Measurements from ENCODE around the gene TSPAN19.
"Not testable (repeated sequence)": the region's sequence is repeated elsewhere in the genome, so short reads cannot be mapped to it uniquely, and the experiment has no call there.

The TSPAN19 gene

DNA sequence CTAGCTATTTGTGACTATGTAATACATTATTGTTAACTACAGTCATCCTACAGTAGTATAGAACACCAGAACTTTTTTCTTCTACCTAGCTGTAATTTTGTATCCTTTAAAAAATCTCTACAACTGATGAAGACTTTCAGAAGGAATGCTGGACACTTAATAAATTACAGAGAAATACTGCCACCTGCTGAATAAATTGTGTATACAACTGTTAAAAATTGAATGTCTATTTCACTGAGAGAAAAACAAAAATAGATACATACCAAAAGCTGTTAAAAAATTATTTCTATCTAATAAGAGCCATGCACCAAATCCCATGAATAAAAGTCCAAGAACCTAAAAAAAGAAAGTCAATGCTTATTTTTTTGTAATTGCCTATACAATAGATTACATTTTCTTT, 6.6 kb downstream of the TSPAN19 start:
- no peaks in the 10 kb centered on the region for H3K27me3 ChIP-seq (ENCODE audit: control insufficient read depth, insufficient read depth, low read length)
- H3K4me3 ChIP-seq (ENCODE audit: low read depth, low read length): no peak overlapping the region
- no peaks in the 10 kb centered on the region for H3K4me1 ChIP-seq (ENCODE audit: control insufficient read depth, insufficient read depth, low read length)
- no peak overlapping the region for H3K9ac ChIP-seq (ENCODE audit: low read depth, low read length)
- H3K9me3 ChIP-seq (ENCODE audit: control insufficient read depth, insufficient read depth, low read length): no peaks in the 10 kb centered on the region
- H3K36me3 ChIP-seq (ENCODE audit: control insufficient read depth, insufficient read depth, low read length): no peaks in the 10 kb centered on the region

- no peaks in the 10 kb centered on the region for H3K36me3 ChIP-seq (ENCODE audit: control insufficient read depth, insufficient read depth, low read length)
- H3K4me1 ChIP-seq (ENCODE audit: control insufficient read depth, insufficient read depth, low read length): no peaks in the 10 kb centered on the region
Measured at GRCh38 chr12:85018098-85018497, 18.0 kb downstream of the TSPAN19 start.

DNA sequence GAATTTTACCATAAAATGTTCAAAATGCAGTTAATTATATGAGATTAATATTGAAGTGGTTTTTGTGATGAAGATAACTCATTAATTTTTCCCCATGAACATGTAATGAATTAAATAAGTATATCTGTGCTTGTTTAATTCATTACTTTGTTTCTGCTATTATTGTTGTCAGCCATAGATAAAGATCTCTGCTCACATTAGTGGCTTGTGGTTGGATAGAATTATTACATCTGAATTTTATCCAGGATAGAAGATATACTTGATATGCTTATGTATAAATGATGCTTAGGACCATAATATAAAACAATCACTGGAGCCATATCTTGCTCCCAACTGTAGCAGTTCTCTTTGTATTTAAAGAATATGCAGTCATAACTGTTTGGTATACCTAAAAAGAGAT, 18.5 kb downstream of the TSPAN19 start:
- Histone ChIP-seq H3K36me3 (ENCODE audit: control insufficient read depth, insufficient read depth, low read length) (no peaks in the 10 kb centered on the region), H3K9ac (ENCODE audit: low read depth, low read length) (no peak overlapping the region), H3K4me1 (ENCODE audit: control insufficient read depth, insufficient read depth, low read length) (no peaks in the 10 kb centered on the region), H3K4me3 (ENCODE audit: low read depth, low read length) (no peak overlapping the region), H3K27me3 (ENCODE audit: control insufficient read depth, insufficient read depth, low read length) (no peaks in the 10 kb centered on the region), H3K9me3 (ENCODE audit: control insufficient read depth, insufficient read depth, low read length) (no peaks in the 10 kb centered on the region)

More at GRCh38 chr12:85018098-85018497, 18.0 kb downstream of the TSPAN19 start:
- no peaks in the 10 kb centered on the region for H3K27me3 ChIP-seq (ENCODE audit: control insufficient read depth, insufficient read depth, low read length)
- H3K9ac ChIP-seq (ENCODE audit: low read depth, low read length): no peak overlapping the region
- H3K9me3 ChIP-seq (ENCODE audit: control insufficient read depth, insufficient read depth, low read length): no peaks in the 10 kb centered on the region
- no peak overlapping the region for H3K4me3 ChIP-seq (ENCODE audit: low read depth, low read length)

DNA sequence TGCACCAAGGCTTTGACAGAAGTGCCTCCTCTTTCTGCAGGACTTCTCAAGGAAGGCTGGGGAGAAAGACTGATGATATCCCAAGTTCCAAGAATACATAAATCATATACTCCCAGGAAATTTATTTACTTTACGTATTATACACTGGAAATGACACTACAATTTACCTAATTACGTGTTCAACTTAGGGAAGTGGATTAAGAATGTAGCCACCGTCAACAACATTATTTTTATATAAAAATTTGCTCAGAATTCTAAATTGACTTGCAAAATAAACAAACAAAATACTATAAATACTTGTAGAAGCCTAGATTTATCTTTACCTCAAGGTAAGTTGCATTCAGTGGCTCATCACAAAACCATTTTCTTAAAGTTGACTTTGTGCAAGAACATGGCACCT, 18.9 kb downstream of the TSPAN19 start:
- Histone ChIP-seq H3K9me3 (ENCODE audit: control insufficient read depth, insufficient read depth, low read length) (no peaks in the 10 kb centered on the region), H3K4me1 (ENCODE audit: control insufficient read depth, insufficient read depth, low read length) (no peaks in the 10 kb centered on the region), H3K27me3 (ENCODE audit: control insufficient read depth, insufficient read depth, low read length) (no peaks in the 10 kb centered on the region), H3K4me3 (ENCODE audit: low read depth, low read length) (no peak overlapping the region), H3K36me3 (ENCODE audit: control insufficient read depth, insufficient read depth, low read length) (no peaks in the 10 kb centered on the region), H3K9ac (ENCODE audit: low read depth, low read length) (no peak overlapping the region)

- no peaks in the 10 kb centered on the region for H3K36me3 ChIP-seq (ENCODE audit: control insufficient read depth, insufficient read depth, low read length)
- no peaks in the 10 kb centered on the region for H3K9me3 ChIP-seq (ENCODE audit: control insufficient read depth, insufficient read depth, low read length)
- no peaks in the 10 kb centered on the region for H3K4me1 ChIP-seq (ENCODE audit: control insufficient read depth, insufficient read depth, low read length)
- no peak overlapping the region for H3K9ac ChIP-seq (ENCODE audit: low read depth, low read length)
- no peak overlapping the region for H3K4me3 ChIP-seq (ENCODE audit: low read depth, low read length)
- no peaks in the 10 kb centered on the region for H3K27me3 ChIP-seq (ENCODE audit: control insufficient read depth, insufficient read depth, low read length)
Measured at GRCh38 chr12:85016413-85016812, 19.7 kb downstream of the TSPAN19 start.

GRCh38 chr12:85007836-85008235, 28.2 kb downstream of the TSPAN19 start:
- H3K4me3 ChIP-seq (ENCODE audit: low read depth, low read length): no peak overlapping the region
- H3K9me3 ChIP-seq (ENCODE audit: control insufficient read depth, insufficient read depth, low read length): no peaks in the 10 kb centered on the region
- H3K27me3 ChIP-seq (ENCODE audit: control insufficient read depth, insufficient read depth, low read length): no peaks in the 10 kb centered on the region
- H3K4me1 ChIP-seq (ENCODE audit: control insufficient read depth, insufficient read depth, low read length): no peaks in the 10 kb centered on the region
- no peak overlapping the region for H3K9ac ChIP-seq (ENCODE audit: low read depth, low read length)
- H3K36me3 ChIP-seq (ENCODE audit: control insufficient read depth, insufficient read depth, low read length): no peaks in the 10 kb centered on the region

DNA sequence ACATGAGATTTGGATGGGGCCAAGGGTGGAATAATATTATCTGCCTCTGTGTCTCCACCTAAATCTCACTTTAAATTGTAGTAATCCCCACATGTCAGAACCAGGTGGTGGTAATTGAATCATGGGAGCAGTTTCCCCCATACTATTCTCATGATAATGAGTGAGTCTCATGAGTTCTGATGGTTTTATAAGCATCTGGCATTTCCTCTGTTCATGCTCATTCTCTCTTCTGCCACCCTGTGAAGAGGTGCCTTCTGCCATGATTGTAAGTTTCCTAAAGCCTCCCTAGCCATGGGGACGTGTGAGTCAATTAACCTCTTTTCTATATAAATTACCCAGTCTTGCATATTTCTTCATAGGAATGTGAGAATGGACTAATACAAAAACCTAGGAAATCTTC, 29.9 kb downstream of the TSPAN19 start:
- Histone ChIP-seq H3K36me3 (ENCODE audit: control insufficient read depth, insufficient read depth, low read length) (no peaks in the 10 kb centered on the region), H3K9ac (ENCODE audit: low read depth, low read length) (no peak overlapping the region), H3K4me1 (ENCODE audit: control insufficient read depth, insufficient read depth, low read length) (no peaks in the 10 kb centered on the region), H3K9me3 (ENCODE audit: control insufficient read depth, insufficient read depth, low read length) (no peaks in the 10 kb centered on the region), H3K4me3 (ENCODE audit: low read depth, low read length) (no peak overlapping the region), H3K27me3 (ENCODE audit: control insufficient read depth, insufficient read depth, low read length) (no peaks in the 10 kb centered on the region)

DNA sequence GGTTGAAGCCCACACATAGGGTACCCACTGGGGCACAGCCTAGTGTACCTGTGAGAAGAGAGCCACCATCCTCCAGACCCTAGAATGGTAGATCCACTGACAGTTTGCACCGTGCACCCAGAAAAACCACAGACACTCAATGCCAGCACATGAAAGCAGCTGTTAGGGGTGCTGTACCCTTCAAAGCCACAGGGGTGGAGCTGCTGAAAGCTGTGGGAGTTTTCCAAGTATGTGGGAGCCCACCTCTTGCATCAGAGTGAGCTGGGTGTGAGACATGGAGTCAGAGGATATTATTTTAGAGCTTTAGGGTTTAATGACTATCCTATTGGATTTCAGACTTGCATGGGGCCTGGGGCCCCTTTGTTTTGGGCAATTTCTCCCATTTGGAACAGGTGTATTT, 30.5 kb downstream of the TSPAN19 start:
- H3K9me3 ChIP-seq (ENCODE audit: control insufficient read depth, insufficient read depth, low read length): no peaks in the 10 kb centered on the region
- H3K27me3 ChIP-seq (ENCODE audit: control insufficient read depth, insufficient read depth, low read length): no peaks in the 10 kb centered on the region
- no peak overlapping the region for H3K4me3 ChIP-seq (ENCODE audit: low read depth, low read length)
- H3K4me1 ChIP-seq (ENCODE audit: control insufficient read depth, insufficient read depth, low read length): no peaks in the 10 kb centered on the region
- no peak overlapping the region for H3K9ac ChIP-seq (ENCODE audit: low read depth, low read length)
- H3K36me3 ChIP-seq (ENCODE audit: control insufficient read depth, insufficient read depth, low read length): no peaks in the 10 kb centered on the region

GRCh38 chr12:85005047-85005446, 31.0 kb downstream of the TSPAN19 start:
- not testable (repeated sequence) for H3K27me3 ChIP-seq (ENCODE audit: control insufficient read depth, insufficient read depth, low read length); H3K36me3 ChIP-seq (ENCODE audit: control insufficient read depth, insufficient read depth, low read length); H3K4me1 ChIP-seq (ENCODE audit: control insufficient read depth, insufficient read depth, low read length); H3K9ac ChIP-seq (ENCODE audit: low read depth, low read length); H3K4me3 ChIP-seq (ENCODE audit: low read depth, low read length); H3K9me3 ChIP-seq (ENCODE audit: control insufficient read depth, insufficient read depth, low read length)

DNA sequence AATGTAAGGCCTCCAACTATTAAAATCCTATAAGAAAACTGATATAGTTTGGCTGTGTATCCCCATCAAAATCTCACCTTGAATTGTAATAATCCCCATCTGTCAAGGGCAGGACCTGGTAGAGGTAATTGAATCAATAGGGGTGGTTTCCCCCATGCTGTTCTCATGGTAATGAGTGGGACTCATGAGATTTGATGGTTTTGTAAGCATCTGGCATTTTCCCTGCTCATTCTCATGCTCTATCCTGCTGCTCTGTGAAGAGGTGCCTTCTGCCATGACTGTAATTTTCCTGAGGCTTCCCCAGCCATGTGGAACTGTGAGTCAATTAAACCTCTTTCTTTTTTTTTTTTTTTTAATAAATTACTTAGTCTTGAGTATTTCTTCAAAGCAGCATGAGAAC, 31.9 kb downstream of the TSPAN19 start:
- Histone ChIP-seq H3K4me1 (ENCODE audit: control insufficient read depth, insufficient read depth, low read length) (no peaks in the 10 kb centered on the region), H3K9ac (ENCODE audit: low read depth, low read length) (no peak overlapping the region), H3K4me3 (ENCODE audit: low read depth, low read length) (no peak overlapping the region), H3K27me3 (ENCODE audit: control insufficient read depth, insufficient read depth, low read length) (no peaks in the 10 kb centered on the region), H3K9me3 (ENCODE audit: control insufficient read depth, insufficient read depth, low read length) (no peaks in the 10 kb centered on the region), H3K36me3 (ENCODE audit: control insufficient read depth, insufficient read depth, low read length) (no peaks in the 10 kb centered on the region)

DNA sequence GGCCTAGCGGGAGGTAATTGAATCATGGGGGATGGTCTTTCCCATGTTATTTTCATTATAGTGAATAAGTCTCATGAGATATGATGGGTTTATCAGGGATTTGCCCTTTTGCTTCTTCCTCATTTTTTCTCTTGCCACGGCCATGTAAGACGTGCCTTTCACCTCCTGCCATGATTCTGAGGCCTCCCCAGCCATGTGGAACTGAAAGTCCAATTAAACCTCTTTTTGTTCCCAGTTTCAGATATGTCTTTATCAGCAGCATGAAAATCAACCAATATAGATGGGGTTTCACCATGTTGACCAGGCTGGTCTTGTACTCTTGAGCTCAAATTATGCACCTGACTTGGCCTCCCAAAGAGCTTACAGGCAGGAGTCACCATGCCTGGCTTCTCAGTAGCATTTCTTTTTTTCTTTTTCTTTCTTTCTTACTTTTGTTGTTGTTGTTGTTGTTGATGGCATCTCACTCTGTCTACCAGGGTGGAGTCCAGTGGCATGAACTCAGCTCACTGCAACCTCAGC, 33.2 kb downstream of the TSPAN19 start:
- Histone ChIP-seq H3K27me3 (ENCODE audit: control insufficient read depth, insufficient read depth, low read length) (no peaks in the 10 kb centered on the region), H3K4me1 (ENCODE audit: control insufficient read depth, insufficient read depth, low read length) (no peaks in the 10 kb centered on the region), H3K36me3 (ENCODE audit: control insufficient read depth, insufficient read depth, low read length) (no peaks in the 10 kb centered on the region), H3K9me3 (ENCODE audit: control insufficient read depth, insufficient read depth, low read length) (no peaks in the 10 kb centered on the region), H3K9ac (ENCODE audit: low read depth, low read length) (no peak overlapping the region), H3K4me3 (ENCODE audit: low read depth, low read length) (no peak overlapping the region)

DNA sequence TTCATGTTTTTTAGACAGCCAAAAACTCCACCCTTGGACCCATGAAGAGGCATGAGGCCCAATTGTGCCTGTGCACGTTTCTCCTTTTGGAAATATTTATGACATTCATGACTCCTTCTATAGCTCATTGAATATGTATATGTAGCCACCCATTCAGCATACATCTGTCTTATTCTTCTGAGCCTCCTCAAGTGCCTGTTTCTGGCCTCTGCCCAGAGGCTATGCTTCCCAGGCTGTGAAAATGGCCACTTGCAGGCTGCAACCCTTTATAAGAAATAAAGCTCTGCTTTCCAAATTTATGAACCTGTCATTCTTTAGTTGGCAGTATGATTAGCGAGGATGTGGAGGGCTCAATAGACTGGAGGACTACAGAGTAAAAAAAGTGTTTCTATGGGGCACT, 35.3 kb downstream of the TSPAN19 start:
- Histone ChIP-seq H3K9me3 (ENCODE audit: control insufficient read depth, insufficient read depth, low read length) (no peaks in the 10 kb centered on the region), H3K36me3 (ENCODE audit: control insufficient read depth, insufficient read depth, low read length) (no peaks in the 10 kb centered on the region), H3K4me3 (ENCODE audit: low read depth, low read length) (no peak overlapping the region), H3K4me1 (ENCODE audit: control insufficient read depth, insufficient read depth, low read length) (no peaks in the 10 kb centered on the region), H3K27me3 (ENCODE audit: control insufficient read depth, insufficient read depth, low read length) (no peaks in the 10 kb centered on the region), H3K9ac (ENCODE audit: low read depth, low read length) (no peak overlapping the region)

- Histone ChIP-seq H3K9me3 (ENCODE audit: control insufficient read depth, insufficient read depth, low read length) (no peaks in the 10 kb centered on the region), H3K36me3 (ENCODE audit: control insufficient read depth, insufficient read depth, low read length) (no peaks in the 10 kb centered on the region), H3K4me3 (ENCODE audit: low read depth, low read length) (no peak overlapping the region), H3K9ac (ENCODE audit: low read depth, low read length) (no peak overlapping the region), H3K27me3 (ENCODE audit: control insufficient read depth, insufficient read depth, low read length) (no peaks in the 10 kb centered on the region), H3K4me1 (ENCODE audit: control insufficient read depth, insufficient read depth, low read length) (no peaks in the 10 kb centered on the region)
Measured at GRCh38 chr12:84998341-84998740, 37.7 kb downstream of the TSPAN19 start.
